ENCODE data around the gene PTPRN2.
A peak's percentile ranks its signal among the peaks of the same experiment; 100 is the strongest.

PTPRN2 gene

DNA sequence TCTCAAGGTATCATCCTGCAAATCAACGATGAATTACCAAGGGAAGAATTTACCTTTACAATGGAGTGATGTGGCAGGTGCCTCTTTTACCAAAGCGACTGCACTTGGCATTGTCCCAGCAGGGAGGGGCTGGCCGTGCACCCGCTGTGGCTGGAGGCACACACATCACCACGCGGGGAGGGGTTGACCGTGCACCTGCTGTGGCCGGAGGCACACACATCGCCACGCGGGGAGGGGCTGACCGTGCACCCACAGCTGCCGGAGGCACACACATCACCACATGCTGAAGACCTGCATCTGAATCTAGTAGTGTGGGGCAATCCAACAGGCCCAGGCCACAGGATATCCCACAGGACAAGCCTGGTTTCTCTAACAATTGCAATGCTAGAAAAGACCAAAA lies 757.3 kb downstream of the PTPRN2 start:
- DNase-seq, result no peak

DNA sequence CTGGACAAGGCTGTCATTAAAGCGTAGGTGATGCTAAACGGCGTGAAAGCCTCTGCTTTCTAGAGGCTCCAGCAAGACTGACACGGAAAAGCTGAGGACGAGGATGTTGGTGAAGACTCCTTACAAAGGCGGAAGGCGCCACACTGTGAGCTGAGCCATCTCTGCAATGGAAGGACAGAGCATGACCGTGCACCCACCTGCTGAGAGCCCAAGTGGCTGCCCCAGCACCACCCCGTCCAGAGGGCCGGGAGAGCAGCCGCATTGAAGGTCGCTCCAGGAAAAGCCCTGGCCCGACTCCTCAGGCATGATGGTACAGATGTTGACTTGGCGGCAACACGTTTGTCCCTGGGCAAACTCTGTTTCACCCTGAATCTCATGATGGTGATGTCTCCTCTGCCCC lies 758.1 kb downstream of the PTPRN2 start:
- no peak for DNase-seq

DNA sequence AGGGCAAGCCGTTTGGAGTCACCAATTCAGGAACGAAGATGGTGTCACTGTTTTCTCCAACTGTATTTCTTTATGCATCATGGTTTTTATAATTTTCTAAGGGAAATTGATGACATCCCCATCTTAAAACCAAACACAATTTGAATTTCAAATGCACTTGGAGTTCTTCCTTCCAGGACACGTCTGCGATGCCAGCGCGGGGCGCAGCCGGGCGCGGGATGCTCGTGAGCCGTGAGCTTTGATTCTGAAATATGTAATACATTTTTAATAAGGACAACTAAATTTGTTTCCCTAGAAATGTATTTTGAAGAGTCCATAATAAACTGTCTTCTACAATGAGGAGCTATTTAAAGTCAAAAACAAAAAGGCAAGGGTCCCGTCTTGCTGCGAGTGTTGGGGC lies 758.7 kb downstream of the PTPRN2 start:
- no peak for DNase-seq

DNA sequence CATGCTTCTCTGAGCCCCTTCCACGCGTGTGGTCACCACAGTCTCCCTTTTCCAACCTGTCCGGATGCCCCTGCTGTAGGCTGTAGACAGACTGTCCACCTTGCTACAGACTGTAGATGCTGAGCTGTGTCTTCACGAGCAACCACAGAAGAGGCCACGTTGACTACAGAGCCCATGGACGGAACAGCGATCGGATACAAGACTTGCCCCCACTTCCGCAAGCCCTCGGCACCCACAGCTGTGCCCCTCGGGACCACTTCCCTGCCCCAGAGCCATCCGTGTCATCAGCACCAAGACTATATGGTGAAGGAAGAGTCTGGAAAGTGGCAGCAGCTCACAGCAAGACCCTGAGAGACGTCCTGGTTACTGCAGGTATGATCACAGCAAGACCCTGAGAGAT lies 759.4 kb downstream of the PTPRN2 start:
- DNase-seq, result no peak

DNA sequence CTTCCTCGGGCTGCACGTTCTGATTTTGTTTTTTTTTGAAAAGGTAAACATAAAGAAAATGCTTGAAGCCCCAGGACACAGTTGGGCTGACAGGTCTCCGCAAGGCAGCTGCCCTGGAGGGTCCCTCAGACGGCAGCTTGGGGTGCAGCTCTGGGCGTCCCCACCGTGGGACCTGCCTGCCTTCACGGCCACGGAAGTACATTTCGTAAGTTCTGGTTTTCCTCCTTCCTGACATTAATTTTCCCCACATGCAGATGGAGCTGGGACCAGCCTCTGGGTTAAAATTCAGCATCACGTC lies 759.8 kb downstream of the PTPRN2 start:
- DNase-seq, result no peak

DNA sequence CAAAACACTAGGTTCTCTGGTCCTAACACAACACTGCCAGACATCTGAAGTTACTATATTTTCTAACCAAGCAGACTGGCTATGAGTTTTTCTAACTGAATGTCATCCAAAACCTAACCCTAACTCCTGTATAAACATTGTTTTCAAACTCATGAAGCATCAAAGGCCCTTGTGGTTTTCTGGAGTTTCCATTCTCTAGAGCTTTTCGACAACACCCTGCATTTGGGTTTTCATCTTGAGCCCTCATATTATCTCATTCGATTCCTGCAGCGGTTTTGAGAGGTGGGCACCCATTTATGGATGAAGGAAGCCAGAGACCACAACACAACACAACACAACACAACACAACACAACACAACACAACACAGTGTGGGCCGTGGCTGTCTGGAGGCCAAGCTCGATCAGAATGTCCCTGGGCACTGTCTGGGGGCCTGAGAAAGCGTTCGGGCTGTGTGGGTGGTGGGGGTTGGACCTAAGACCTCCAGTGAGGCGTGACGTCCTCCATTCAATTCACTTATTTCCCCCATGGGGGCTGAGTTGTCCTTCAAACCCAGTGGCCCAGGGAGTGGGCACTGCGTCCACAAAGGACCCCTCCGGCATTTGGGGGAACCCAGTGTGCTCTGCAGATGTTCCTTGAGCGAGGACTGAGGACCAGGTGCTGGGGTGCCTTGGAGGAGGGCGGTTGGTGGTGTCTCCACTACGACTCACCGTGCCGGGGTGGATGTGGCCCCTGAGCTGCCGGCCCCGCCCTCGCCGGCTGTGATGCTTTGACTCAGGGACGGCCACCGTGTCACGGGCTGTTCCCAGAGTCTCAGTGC lies 760.4 kb downstream of the PTPRN2 start:
- DNase-seq, result peak; percentile 39

DNA sequence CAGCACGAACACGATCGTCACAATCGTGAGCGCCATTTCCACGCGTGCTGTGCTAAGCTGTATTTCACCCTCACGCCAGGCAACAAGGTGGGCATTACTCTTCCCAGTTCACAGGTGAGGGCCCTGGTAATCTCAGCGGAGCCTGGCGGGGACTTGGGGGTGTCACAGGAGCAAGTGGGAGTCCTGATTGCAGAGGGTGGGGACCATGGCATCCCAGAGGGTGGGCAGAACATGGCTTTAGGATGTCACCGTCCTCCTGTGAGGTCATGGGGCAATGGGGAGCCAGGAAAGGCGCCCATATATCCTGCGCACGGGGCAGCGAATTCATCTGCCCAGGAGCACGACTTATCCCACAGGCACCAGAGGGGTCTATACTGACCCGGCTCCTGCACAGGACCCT lies 761.1 kb downstream of the PTPRN2 start:
- no peak for DNase-seq

DNA sequence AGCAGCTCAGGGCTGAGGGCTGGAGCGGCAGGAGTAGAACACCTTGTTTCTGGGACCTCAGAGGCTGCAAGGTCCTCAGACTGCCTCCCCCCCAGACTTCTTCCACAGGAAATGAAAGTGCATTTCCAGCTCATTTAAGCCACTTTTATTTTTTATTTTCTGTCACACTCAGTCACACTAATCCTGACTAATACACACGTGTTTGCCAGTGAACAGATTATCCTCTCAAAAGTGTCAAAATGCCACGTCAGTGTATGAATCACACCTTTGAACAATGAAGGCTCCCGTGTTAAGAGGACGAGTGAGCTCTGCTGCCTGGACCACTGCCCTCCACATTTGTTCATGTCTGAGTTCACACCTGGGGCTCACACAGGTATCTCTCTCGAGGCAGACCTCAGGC lies 762.3 kb downstream of the PTPRN2 start:
- no peak for DNase-seq

DNA sequence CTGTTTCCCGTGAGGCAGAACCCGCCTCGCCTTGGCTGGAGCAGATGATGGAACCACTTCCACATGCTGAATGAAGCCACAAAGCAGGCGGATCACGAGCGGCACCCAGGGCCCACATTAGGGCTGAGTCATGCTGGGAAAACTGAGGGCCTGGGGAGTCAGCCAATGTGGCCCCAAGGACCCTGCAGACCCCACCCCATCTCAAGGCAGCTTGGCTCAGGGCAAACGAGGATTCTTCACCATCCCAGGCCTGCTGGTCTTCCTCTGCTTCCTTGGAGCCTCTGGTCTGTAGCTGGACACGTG lies 762.9 kb downstream of the PTPRN2 start:
- no peak for DNase-seq

DNA sequence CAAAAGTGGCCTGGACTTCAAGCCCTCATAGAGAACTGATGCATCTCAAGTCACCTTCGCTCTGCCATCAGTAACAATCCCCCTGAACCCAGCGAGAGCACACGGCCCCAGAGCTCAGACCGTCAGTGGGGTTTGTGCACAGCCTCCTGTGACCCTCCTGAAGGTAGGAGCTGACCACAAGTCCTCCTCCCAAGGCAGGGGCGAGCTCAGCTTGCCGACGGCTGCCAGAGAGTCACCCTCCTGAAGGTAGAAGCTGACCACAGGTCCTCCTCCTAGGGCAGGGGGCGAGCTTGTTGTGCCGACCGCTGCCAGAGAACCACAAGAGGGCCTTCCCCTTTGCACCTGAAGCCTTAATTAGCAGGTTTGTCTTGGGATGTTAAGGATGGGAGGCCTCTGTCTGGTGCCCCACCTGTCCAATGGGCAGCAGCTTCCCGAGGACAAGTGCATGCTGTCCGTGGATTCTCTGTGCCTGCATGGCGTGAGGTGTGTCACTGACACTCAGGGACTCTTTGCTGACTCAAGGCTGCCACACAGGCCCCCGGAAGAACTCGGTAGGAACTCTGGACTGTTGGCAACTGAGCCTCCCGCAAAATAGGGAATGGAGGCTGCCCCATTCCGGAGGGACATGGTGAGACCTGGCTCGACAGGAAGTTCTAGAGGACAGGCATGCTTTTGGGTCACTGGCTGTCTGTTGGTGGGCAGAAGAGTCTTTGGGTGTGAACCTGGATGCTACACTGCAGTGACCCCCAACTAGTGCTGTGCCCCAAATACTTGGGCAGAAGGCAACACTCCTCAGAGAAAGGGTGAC lies 763.4 kb downstream of the PTPRN2 start:
- no peak for DNase-seq

DNA sequence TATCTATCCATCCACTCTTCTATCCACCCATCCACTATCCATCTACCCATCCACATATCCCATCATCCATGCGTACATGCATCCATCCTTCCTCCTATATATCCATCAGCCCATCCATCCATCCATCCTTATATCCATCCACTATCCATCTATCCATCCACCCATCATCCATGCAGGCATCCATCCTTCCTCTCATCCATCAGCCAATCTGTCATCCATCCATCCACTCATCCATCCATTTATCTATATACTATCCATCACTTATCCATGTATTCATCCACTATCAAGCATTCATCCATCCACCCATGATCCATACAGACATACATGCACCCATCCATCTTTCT lies 765.0 kb downstream of the PTPRN2 start:
- no peak for DNase-seq

DNA sequence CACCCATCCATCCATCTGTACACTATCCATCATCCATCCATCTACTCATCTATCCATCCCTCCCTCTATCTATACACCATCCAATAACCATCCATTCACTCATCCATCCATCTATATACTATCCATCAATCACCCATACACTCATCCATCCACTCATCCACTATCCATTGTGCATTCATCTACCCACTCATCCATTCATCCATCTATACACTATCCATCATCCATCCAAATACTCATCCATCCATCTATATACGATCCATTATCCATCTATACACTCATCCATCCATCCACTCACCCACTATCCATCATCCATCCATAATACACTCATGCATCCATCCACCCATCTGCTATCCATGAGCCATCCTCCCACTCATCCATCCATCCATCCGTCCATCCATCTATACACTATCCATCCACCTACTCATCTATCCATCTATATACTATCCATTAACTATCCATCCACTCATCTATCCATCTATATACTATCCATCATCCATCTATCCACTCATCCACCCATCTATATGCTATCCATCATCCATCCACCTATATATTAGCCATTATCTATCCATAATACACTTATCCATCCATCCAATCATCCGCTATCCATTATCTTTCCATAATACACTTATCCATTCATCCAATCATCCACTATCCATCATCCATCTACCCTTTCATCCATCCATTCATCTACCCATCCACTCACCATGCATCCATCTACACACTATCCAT lies 765.5 kb downstream of the PTPRN2 start:
- no peak for DNase-seq

DNA sequence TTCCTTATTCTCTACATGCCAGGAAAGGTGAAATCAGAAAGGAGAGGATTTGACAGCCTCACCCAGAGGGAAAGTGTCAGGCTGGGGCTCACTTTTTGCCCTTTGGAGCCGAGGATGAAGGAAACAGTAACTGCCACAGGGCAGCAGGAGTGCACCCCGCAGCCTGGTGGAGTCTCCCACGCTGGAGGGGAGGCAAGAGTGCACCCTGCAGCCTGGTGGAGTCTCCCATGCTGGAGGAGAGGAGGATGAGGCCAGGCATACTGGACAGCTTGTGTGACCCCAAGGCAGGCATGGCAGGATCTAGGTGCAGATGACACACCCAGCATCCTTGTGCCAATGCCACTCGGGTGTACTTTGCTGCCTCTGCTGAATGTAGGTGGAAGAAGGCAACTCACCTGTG lies 766.8 kb downstream of the PTPRN2 start:
- no peak for DNase-seq

DNA sequence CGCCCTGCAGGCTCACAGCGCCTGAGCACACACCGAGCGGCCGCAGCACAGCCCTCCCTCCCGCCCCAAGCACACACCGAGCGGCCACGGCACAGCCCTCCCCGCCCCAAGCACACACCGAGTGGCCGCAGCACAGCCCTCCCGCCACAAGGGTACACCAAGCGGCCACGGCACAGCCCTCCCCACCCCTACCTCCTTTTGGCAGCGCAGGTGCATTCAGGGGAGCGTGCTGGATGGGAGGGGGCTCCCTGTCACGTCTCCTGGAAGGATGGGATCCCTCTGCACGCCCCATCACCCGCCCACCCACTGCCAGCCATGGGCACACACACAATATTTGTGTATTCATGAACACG lies 768.2 kb downstream of the PTPRN2 start:
- DNase-seq, result no peak

DNA sequence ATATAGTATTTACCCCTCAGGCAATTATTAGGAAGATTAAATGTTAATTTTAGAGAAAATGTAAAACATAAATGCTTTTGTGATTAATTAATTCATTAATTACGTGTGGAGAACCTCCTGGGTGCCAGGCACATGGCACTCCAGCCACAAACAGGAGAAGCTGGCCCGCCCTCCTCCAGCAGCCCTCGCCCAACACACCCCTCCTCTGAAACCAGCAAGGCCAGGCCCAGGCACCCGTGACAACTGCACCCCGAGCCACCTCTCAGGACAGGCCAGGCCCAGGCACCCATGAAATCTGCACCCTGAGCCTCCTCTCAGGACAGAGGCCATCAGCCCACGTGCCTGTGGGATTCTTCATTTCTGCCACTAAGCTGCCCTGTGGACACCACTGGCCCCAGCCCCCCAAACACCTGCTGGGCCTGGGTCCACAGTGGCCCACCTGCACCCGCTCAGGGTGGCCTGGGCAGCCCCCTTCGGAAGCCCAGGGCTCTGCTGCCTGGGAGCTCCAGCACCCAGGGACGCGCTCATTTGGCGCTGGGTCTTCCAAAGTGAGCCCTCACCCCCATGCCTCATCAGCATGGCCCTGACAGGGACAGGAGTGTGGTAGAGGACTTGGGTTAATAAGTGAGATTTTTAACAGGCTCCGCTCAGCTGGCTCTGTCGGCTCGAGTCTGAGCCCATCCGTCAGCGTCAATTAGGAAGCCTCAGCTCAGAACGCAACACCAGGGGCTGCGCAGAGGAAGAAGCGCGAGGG lies 768.7 kb downstream of the PTPRN2 start:
- DNase-seq, result no peak

DNA sequence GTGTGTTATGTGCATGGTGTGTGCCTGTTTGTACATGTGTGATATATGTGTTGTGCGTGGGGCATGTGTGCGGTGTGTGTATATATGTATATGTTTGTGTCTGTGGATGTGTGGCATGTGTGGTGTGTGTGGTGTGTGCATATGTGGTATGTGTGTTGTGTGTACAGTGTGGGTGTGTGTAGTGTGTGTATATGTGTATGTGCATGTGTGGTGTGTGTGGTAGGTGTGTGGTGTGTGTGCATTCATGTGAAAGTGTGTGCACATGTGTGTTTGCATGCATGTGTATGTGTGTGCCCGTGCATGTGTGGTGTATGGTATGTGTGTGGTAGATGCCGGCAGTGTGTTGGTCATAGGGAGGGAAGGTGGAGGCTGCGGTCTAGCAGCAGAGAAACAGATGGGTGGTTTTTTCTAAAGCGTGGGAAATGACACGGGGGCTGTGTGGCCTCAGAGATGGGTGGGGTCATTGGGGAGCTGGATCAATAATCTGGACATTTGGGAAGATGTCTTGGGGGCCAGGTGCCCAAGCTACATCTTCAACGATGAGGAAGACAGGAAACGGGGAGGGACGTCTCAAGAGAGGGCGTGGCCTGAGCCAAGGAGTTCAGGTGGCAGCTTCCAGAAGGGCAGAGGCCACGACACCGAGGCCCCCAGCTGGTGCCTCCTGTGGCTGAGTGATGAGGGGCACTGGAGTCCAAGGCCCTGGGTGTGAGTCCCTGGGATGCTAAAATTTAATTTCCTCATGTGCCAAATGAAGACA lies 769.5 kb downstream of the PTPRN2 start:
- DNase-seq, result no peak

DNA sequence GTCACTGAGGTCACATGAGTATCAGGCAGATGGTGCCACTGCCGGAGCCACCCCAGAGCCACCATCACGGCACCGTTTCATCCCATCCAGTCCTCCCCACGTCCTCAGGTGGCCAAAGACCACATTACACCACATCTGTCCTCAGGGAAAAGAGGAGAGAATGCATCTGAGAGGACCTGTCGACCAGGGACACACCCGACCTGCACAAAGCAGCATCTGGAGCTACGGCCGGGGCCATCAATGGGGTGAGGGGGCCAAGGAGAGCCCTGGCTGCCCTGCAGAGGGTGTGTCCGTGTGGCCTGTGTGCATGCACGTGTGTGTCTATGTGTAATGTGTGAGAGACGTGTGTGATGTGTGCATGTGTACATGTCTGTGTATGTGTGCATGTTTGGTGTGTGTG lies 770.2 kb downstream of the PTPRN2 start:
- no peak for DNase-seq

DNA sequence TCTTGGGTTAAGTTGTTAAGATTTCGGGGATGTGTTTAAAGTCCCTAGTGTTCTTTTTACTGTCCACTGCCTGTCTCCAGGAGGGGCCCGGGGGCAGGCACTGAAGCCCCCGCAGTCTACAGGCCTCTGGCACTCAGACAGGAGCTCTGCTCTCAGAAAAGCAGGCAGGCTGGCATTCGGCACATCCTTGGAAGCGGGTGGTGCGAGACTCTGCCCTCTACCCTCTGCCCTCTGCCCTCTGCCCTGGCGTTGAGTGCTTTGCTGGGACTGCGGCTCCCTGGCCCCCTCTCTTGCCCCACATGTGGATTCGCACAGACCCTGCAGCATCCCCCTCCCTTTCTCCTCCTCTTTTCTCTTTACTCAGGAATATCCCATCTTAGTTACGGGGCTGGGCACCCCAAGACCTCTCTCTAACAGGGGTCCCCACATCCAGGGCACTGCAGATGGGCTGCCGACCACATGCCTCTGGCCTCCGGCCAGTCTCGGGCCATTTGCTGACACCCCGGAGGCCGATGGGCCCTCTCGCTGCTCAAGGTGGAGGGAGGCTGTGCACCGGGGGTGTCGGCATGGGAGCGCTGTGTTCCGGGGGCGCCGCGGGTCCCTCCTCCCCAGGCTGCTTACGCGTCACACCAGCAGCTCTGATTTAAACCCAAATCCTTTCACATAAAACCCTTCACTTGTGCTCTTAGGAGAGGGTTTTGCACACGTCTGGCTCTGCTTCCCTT lies 770.9 kb downstream of the PTPRN2 start:
- DNase-seq, result no peak

DNA sequence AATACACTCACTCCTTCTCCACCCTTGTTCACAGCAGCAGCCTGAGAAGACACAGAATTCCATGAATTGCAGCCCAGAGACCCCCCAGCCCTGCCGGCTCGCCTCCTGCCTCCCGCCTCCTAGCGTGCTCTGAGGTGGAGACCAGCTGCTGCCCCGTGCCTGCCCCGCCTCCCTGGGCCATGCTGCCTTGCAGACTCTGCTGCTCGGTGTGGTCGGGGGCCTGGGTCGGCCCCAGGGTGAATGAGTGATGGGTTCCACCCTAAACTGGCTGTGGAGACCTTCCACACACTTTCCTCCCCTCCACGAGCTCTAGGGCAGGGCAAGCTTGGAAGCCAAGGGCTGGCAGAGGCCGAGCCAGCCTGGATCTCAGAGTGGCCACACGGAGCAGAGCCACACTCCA lies 771.5 kb downstream of the PTPRN2 start:
- no peak for DNase-seq

DNA sequence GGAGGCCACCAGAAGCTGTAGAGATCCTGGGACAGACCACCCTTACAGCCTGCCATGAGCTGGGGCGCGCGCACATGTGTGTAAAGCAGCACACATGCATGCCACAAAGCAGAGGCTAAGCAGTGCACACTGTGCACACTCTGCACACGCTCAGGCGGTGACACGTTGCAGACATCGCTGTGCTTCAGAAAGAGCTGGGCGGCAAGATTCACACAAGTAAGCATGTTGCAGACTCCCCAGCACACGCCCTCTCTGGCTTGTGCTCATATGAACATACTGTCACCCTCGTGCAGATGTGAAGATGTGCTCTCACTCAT lies 772.0 kb downstream of the PTPRN2 start:
- DNase-seq, result no peak

DNA sequence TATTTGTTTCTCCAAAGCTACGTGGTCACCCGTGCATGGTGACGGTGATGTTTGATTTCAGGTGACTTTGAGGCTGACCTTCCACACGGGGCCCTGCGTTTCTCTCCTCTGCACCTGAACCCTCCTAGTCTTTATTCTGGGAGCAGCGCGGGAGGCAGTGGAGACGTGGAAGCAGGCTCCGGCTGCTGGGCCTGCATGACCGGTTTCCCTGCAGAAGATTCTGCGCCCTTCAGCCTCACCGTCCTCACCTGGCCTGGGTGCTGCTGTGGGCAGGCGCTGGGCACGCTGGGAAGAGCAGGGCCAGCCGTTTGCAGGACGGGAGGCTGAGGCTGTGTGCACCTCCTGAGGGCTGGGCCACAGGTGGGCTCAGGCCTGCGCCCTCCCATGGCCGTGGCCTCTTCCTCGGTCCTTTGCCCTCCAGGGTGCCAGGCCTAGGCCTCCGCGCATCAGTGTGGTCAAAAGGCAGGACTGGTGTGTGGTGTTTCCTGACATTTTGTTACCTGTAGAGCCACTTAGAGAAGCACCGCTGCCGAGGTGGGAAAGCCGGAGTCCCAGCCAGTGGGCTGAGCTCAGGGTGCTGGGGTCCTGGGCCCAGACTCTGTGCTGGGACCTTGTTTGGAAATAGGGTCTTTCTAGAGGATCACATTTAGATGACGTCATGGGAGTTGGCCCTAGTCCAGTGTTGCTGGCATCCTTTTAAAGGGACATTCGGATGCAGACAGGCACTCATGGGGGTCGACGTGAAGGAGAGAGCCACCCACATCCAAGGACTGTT lies 772.5 kb downstream of the PTPRN2 start:
- DNase-seq, result no peak

All from stimulated activated CD4-positive, alpha-beta T cell treated with anti-CD3 and anti-CD28 coated beads, Interleukin-4, amount 100 ng/mL, for 1 hour (primary cell).